GM19468 (cell line): ENCODE results near the gene MGLL.
"Not testable (repeated sequence)": the region's sequence is repeated elsewhere in the genome, so short reads cannot be mapped to it uniquely, and the experiment has no call there.

Source experiments
- ATAC-seq: cut with Tn5 transposase; IDR thresholded peaks from one replicate; pipeline ENCODE4 v1.9.1; 2021; ENCODE audit warnings: mild to moderate bottlenecking, moderate library complexity, moderate number of reproducible peaks; ENCODE audit not compliant: unreplicated experiment; ENCODE audit errors: extremely low read depth

MGLL gene

DNA sequence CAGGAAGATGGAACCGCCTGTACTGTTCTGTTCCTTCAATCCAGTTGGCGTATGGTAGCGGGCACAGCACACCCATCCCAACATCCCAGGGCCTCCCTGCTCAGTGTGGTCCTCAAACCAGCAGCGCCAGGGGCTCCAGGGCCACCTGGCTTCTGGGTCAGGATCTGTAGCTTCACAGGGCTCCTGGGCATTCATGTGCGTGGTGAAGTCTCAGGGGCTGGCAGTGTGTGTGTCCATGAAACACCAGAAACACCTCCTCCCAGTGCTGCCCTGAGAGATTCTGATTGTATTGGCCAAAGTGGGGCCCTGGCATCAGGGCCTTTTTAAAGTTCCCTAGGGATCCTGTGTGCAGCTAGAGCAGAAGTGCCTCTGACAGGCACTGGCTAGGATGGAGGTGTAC, 107.4 kb downstream of the MGLL start:
- no peak for ATAC-seq

DNA sequence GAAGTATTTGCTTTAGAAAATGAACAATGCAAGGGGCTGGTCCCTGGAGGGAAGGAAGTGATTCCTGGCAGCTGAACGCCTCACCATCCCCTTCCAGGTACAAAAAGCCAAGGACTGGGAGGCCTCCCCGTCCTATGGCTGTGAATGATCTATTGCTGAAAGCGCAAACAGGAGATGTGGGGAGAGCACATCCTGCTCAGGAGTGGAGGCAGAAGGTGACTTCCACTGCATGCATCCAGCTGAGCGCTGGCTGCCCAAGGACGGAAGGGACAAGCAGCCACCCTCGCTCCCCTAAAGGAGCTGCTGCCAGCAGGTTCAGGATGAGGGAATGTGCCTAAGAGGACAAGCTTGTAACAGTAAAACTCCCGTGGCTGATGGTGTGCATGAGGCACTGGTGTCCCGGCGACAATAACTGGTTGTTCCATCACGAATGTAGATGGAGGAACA, 108.2 kb downstream of the MGLL start:
- ATAC-seq = no peak

DNA sequence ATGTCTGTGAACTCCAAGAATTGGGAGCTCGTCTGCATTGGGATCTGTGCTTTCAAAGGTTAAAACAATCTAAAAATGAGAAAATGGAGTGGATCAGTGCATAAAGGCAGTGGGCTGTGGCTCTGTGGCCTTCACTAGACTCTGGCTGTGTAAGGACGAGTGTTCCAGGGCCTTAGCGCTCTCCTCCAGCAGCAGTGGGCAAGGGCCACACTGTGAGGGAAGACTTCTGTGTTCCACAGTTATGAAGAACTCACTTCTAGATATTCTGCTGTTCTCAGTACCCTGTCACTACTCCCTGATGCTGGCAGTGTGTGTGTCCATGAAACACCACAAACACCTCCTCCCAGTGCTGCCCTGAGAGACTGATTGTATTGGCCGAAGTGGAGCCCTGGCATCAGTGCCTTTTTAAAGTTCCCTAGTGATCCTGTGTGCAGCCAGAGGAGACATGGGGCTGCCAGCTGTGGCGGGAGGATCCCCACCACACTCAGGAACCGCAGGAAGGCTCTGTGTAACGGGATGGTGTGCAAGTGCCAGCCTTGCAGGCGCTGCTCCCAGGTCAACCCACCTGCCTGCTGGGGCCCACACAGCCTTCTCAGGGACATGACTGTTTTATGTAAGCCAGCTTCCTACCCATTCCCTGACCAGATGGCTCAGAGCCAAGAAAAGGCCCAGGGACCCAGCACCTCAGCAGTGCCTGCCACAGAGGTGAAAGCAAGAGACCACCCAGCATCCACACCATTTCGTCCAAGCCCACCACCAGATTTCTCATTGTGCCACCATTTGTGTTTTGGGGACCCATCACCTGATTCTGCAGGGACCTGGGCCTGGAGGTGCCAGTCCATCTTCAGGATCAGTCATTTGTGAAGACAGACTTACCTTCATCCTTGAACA, 109.2 kb downstream of the MGLL start:
- ATAC-seq = no peak

DNA sequence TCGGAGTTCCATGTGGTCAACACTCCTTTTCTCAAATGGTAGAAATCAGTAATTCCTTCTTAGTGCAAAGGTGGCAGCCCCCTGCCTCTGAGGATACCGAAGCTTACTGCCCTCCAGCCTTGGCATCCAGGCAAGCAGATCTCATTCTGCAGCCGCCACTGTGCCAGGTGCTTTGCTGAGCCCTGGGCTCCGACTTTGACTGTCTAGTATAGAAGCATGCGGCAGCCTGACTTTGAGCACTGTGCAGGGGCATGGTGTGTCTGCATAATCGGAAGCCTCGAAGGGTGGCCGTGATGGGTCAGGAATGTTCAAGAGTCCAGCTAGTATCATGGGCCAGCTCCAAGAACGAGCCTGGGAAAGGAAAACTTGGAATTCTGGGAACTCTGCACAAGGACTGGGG, 109.9 kb downstream of the MGLL start:
- no peak for ATAC-seq

DNA sequence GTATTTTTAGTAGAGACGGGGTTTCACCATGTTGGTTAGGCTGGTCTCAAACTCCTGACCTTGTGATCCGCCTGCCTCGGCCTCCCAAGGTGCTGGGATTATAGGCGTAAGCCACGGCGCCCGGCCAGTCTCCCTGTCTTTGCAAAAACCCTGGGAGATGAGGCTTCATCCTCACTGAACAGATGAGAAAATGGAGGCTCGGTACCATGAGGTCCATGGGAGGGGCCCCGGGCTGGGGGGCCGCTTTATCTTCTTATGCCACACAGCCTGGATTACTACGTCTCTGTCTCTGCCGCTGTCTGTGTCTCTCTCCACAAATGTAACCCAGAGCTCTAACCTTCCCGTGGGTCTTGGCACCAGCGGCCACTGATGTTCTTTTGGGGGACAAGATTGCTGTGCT, 110.4 kb downstream of the MGLL start:
- ATAC-seq = no peak

DNA sequence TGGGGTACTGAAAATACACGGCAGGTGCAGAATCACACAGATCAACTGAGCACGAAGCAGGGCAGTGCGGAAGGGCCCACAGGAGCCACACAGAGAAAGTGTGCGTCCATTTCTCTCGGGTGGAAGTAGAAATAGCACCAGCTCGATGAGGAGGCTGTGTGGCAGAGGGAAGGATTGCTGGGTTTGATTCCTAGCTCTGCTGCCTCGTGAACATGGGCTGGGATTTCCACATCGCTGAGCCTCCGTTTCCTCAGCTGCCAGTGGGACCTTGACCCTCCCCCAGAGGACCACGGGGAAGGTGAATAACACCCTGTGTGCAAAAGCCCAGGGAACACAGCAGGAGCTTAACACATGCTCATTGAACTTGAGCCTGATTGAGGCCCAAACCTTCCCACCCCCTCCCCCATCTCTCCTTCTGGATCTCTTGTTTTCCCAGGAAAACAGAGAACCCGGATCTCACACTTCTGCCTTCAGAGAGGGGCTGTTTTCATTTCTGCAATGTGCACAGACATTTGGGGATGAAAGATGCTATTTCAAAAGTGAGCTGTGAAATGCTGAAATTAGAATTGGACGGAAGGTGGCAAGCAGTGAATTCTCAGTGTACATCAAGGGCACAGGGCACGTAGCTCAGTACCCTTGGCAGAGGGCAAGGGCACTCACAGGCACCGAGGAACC, 111.2 kb downstream of the MGLL start:
- ATAC-seq = no peak

DNA sequence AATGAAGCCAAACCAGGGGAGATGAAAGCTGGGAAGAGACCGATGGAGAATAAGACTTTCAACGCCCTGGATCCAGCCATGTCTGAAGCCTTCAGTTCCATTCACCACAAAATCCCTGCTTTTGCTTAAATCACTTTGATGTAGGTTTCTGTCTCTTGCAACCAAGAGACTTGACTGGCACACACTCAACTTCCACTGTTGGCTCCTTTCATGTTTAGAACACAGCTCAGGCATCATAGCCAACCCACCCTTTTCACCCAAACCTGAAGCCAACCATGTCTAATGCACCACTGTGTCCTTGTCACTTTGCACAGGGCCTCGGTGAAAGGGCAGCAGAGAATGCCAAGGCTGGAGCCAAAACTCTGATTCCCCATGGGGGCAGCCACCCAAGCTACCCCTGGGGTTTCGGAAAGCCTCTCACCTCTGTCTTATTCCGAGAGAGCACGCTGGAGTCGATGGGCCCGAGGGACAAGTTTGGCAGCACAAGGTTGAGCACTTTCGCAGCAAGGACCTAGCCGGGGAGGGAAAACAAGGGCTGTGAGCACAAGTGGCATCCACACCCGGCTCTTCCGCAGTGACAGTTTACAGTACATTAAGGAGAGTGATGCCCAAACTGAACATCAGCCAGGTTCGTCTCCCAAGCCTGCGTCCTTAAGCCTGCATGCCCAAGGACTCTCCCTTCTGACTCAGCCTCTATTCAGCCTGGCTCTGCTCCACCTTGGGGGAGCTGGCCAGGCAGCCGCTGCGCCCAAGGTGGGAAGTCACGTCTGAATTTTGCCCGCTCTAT, 112.0 kb downstream of the MGLL start:
- no peak for ATAC-seq

DNA sequence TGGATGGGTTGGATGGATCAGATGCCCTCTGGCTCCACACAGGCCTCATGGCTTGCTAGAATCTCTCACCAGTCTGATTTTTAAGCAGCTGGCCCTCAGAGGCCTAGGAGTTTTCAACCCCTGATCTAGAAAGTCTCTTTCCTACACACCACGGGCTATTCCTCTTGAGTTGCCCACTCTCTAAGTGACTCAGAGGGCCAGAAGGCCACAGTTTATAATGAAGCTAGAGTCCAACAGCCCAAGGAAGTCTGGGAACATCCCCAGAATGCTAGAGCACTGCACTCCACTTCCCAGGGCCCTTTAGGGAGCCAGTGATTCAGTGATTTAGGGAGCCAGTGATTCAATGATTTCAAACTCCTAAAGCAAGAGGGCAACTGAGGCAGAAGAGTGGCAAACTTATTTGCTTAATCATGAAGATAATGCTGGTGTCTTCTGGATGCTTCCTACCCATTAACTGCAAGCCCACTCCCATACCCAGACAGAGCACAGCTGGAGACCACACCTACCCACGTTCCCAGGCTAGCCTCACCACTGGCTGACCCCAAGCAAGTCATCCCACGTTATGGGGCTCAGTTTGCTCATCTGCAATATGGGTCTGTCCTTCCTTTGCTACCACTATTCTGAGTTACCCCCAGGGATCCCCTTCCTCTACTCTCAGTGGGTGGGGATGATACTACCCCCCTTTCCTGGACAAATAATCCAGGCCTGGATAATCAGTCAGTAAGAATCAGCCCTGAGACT, 112.8 kb downstream of the MGLL start:
- no peak for ATAC-seq

DNA sequence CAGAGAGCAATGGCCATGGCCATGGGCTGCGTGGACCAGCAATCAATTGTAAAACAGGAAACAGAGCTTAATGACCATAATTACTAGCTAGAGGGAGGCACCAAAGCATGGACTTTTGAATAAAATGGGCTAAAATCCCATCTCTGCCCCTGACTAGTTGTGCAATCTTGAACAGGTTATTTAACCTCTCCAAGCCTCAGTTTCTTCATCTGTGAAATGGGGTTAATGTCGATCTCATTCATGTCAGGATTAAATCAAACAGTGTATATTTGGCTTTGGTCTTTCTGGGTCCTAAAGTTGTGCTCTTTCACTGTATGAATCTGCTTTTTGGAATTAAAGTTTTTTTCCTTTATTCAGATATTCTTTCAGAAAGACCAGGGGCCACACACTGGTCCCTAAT, 113.5 kb downstream of the MGLL start:
- ATAC-seq = no peak

DNA sequence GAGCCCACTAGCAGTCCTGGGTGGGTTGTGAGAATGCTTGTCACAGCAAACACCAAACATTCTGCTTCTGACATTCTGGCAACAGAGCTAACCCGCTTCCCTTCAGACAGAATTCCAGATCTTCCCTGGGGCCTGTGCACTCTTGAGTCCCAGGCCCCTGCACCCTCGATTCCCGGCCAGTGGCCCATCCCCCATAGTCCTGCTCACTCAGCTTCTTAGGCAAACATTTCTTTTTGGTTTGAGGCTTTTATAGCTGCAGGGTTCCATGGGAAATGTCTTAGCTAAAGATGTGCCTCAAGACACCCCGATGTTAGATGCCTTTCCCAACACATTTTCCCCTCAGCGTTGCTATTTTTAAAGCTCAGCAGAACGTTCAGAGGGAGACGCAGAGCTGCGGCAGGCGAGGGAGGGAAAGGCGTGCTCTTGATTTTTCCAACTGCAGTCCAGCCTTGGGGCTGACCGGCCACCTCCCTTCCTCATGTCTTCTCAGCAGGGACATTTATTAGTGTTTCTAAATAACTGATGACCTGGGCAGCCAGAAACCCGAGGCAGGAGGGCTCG, 114.4 kb downstream of the MGLL start:
- ATAC-seq = no peak

DNA sequence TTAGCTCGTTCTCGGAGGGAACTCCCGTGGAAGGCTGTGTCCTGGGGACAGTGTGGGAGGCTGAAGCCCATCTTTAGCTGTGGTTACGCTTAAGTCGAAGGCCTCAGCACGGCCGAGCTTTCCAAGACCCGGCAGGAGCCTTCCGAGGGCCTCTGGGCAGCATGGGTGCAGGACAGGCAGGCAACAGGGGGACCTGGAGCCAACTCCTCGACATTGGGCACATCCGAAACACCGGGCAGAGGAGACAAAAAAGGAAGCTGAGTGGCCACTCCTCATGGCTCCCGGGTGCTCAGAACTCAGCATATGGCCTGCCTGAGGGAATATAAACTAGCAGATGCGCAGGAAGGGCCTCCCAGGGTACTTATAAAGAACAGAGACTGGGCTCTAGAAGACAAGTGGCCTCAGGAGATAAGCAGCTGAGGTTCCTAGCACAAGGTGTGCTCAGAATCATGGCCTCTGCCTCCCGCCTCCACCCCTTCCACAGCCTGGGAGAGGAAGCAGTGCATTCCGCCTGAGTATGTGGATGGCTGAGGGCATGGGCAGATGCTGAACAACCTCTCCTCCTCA, 115.4 kb downstream of the MGLL start:
- ATAC-seq = no peak

DNA sequence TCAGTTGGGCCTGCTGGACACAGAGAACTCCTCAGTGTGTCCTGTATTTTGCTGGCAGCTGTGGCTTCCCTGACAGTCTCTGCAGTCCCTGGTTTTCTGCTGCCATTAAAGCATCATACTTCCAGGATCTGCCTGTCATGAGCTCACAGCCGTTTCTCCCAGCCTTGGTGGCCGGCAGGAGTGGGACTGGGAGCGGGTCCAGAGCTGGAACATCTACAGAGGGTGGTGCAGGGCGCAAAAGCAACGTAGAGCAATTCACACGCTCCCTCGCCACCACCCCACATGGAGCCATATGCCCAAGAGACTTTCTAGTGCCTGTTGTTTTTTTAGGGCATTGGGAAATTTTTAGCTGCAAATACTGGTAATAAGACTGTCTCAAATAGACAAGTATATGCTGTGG, 116.0 kb downstream of the MGLL start:
- no peak for ATAC-seq

DNA sequence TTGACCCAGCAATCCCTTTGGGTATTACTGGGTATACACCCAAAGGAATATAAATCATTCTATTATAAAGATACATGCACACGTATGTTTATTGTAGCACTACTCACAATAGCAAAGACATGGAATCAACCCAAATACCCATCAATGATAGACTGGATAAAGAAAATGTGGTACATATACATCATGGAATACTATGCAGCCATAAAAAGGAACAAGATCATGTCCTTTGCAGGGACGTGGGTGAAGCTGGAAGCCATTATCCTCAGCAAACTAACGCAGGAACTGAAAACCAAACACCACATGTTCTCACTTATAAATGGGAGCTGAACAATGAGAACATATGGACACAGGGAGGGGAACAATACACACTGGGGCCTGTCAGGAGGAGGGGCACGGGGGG, 117.5 kb downstream of the MGLL start:
- ATAC-seq = not testable (repeated sequence)

DNA sequence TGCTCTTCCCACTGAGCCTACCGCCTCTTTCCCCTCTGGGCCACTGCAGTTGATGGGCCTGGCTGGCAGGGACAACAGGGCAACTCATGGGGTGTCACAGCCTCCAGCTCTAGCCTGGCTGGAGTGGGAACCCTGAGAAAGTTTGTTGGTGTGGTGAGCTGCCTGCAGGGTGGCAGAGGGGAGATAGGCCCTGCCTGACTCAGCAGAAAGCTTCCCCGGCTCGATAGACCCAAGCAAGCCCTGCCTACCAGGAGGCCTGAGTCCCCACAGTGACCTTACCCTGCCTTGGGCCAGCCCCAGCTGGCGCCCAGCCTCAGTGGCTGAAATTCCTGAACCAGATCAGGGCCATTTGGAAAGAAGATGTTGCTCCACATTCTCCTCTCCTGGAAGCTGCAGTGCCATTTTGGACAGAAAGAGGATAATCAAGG, 120.2 kb downstream of the MGLL start:
- no peak for ATAC-seq

DNA sequence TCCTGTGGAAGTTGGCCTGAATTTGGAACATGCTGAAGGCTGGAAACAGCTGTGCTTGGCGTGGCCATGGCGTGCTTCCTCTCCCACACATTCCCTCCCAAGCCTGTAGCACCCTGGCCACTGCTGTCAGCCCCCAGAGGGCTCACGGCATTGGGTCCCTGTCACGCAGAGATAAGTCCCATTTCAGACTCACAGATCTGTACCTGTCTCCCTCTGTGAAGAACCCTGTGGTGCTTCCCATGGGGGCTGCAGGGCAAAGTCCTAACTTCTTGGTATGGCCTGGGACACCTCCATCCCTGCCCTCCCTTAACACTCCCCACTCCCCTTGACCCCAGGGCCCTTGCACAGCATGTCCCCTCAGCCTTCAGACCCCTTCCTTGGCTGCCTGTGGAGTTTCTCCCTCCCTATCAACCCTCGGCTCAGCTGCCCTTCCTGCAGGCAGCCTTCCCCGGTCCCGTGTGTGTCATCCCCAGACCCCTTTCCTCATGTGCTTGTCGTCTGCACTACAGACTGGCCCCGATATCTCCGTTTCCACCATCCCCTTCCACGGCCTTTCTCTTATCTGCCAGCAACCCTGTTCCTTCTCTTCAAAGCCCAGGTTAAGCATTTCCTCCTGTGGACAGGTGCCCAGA, 120.9 kb downstream of the MGLL start:
- ATAC-seq = no peak

DNA sequence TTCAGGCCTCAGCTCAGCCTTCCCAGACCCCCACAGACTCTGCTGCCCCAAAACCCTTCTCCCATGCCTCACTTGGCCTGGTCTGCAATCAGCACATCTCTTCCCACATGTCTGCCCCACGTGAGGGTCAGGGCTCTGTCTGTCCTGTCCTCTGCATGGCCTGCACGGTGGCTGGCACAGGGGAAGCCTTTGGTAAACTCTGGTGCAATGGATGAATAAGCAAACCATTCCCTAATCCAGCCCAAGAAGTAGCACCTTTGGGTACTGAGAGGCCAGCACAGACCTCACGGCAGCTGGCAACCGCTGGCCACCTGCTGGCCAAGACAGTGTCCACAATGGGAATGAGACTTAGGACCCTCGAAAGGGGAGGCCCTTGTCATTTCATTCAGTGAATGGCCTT, 121.9 kb downstream of the MGLL start:
- no peak for ATAC-seq

DNA sequence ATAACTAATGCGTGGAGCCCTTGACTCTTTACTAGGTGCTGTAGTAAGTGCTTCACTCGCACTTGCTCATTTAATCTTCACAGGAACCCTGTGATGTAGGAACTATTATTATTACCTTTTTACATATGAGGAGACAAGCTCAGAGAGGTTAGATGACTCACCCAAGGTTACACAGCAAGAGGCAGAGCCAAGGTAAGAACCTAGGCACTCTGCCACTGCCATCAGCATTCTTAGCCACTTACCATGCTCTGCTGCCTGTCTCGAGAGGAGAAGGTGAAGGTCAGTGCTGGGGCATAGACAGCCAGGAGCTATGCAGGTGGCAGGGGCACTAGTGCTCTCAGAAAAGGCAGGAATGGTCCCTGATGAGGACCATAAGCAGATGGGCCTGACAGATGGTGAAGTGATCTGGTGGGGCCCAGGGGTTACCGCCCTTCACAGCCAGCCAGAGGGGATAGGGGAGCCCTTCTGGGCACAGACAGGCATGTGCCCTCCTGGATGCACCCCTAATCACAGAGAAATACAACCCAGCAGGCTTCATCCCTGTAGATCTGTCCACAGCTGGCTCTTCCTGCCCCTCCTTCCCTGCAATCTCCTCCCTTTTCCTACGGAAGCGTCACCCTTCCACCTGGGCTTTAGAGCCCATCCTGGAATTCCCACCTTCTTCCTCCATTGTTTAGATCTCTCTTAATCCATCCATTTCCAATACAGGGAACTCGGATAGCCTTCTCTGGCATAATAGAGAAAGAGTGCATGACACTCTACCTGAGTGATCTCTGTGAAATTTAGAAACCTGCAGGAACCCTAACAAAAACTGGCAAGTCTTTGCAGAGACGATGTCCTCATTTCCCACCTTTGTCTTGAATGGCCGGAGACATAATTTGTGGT, 122.7 kb downstream of the MGLL start:
- no peak for ATAC-seq
